Lung microvascular endothelial cell (primary cell): ENCODE data around the gene GIPC2. TPM values are rescaled to one million over a fixed set of nuclear protein-coding genes. Genes with fewer than 3 reads are reported as not detected.
"Not testable (repeated sequence)": the region's sequence is repeated elsewhere in the genome, so short reads cannot be mapped to it uniquely, and the experiment has no call there.

Experiments
- DNase-seq, 2 donors: peaks; one replicate each; pipeline versions ENCODE4 v3.0.0 to v3.0.0-alpha.2; 2010; ENCODE audit warnings: low read depth in 2 of 2
- total RNA-seq: library from RNA; depleted of rRNA; stranded (reverse); fragments of >200 nt; gene quantifications from 2 replicates; pipeline ENCODE4 v1.2.1, GENCODE V29; 2014

The GIPC2 gene
- total RNA-seq, 1 donor from 2014 or later: 32.3 TPM

- no peak for DNase-seq
These were observed 47.8 kb downstream of the GIPC2 start for GRCh38 chr1:78093560-78093959.

GRCh38 chr1:78094639-78095038, 48.9 kb downstream of the GIPC2 start:
- no peak for DNase-seq

GRCh38 chr1:78095593-78095992, 49.8 kb downstream of the GIPC2 start:
- peak; percentile 85 to 86 for DNase-seq

GRCh38 chr1:78096017-78096416, 50.3 kb downstream of the GIPC2 start:
- DNase-seq: peak in 1 of 2 donors; percentile 31

GRCh38 chr1:78096976-78097375, 51.2 kb downstream of the GIPC2 start:
- DNase-seq: peak; percentile 60 to 70

- DNase-seq: no peak
These were observed 55.3 kb downstream of the GIPC2 start for GRCh38 chr1:78101051-78101450.

- peak; percentile 95 to 97 for DNase-seq
These were observed 55.7 kb downstream of the GIPC2 start for GRCh38 chr1:78101514-78101913.

GRCh38 chr1:78102082-78102481, 56.3 kb downstream of the GIPC2 start:
- DNase-seq: peak in 1 of 2 donors; percentile 66

GRCh38 chr1:78102916-78103315, 57.1 kb downstream of the GIPC2 start:
- no peak for DNase-seq

- peak in 1 of 2 donors; percentile 30 for DNase-seq
These were observed 58.6 kb downstream of the GIPC2 start for GRCh38 chr1:78104322-78104721.

- DNase-seq: not testable (repeated sequence)
These were observed 63.9 kb downstream of the GIPC2 start for GRCh38 chr1:78109659-78110058.

GRCh38 chr1:78113156-78113916, 67.6 kb downstream of the GIPC2 start:
- DNase-seq: no peak

- peak; percentile 86 to 93 for DNase-seq
These were observed 68.5 kb downstream of the GIPC2 start for GRCh38 chr1:78114034-78114956.

GRCh38 chr1:78120485-78120884, 74.7 kb downstream of the GIPC2 start:
- DNase-seq: not testable (repeated sequence)

- no peak for DNase-seq
These were observed 75.9 kb downstream of the GIPC2 start for GRCh38 chr1:78121710-78122109.

GRCh38 chr1:78122389-78122788, 76.6 kb downstream of the GIPC2 start:
- no peak for DNase-seq

- DNase-seq: no peak
These were observed 80.7 kb downstream of the GIPC2 start for GRCh38 chr1:78126506-78126905.

- no peak for DNase-seq
These were observed 86.6 kb downstream of the GIPC2 start for GRCh38 chr1:78132174-78132947.

GRCh38 chr1:78132948-78133322, 87.2 kb downstream of the GIPC2 start:
- DNase-seq: no peak

GRCh38 chr1:78136680-78137079, 90.9 kb downstream of the GIPC2 start:
- no peak for DNase-seq

- DNase-seq: no peak
These were observed 95.9 kb downstream of the GIPC2 start for GRCh38 chr1:78141531-78142231.
